Caco-2 (cell line): ENCODE data around the gene DOHH. TPM values are rescaled to one million over a fixed set of nuclear protein-coding genes. Genes with fewer than 3 reads are reported as not detected.

Experiments
- BruUV-seq: library from RNA; stranded (reverse); fragments of 400-500 nt; replicated peaks from 2 replicates; lab custom pipeline; 2021; lab: Mats Ljungman, UMichigan
- CTCF ChIA-PET: fragments of 300-600 bp; sonication (Branson Sonifier 250); formaldehyde crosslinking; loops from one replicate; lab custom pipeline; 2022; ENCODE audit warnings: antibody characterized with exemption; lab: Charles Lee
- POLR2A ChIA-PET: fragments of 300-600 bp; sonication (Branson Sonifier 250); formaldehyde crosslinking; loops from one replicate; lab custom pipeline; 2022; ENCODE audit warnings: antibody characterized with exemption; lab: Charles Lee
- DNase-seq, 2 experiments: peaks; one replicate each; pipeline versions ENCODE4 v3.0.0 to v3.0.0-alpha.2; 2020 to 2022
- H3K27me3 ChIP-seq: replicated peaks from 2 replicates; pipeline ENCODE4 v1.6.0; 2011; ENCODE audit warnings: low read length; ENCODE audit not compliant: control insufficient read depth, insufficient read depth
- H3K36me3 ChIP-seq: 2 replicates; pipeline ENCODE4 v1.5.1; 2011; ENCODE audit warnings: low read length; ENCODE audit not compliant: control insufficient read depth, insufficient read depth
- H3K4me1 ChIP-seq: fragments of 250-450 bp; sonication (Bioruptor Pico); 2 replicates; pipeline ENCODE4 v1.5.1; 2020; ENCODE audit warnings: mild to moderate bottlenecking
- H3K4me3 ChIP-seq: 2 replicates; pipeline ENCODE4 v1.5.1; 2011; ENCODE audit warnings: low read depth, mild to moderate bottlenecking, control low read depth, low read length
- H3K9me3 ChIP-seq: fragments of 250-450 bp; sonication (Bioruptor Pico); 2 replicates; pipeline ENCODE4 v1.5.1; 2020; ENCODE audit warnings: mild to moderate bottlenecking, moderate library complexity
- H3K27ac Mint-ChIP-seq: one replicate; pipeline ENCODE4 v1.8.0; 2022; ENCODE audit warnings: mixed read lengths; ENCODE audit not compliant: unreplicated experiment
- H3K27me3 Mint-ChIP-seq: one replicate; pipeline ENCODE4 v1.8.0; 2022; ENCODE audit warnings: mixed read lengths; ENCODE audit not compliant: insufficient read depth, unreplicated experiment
- H3K36me3 Mint-ChIP-seq: one replicate; pipeline ENCODE4 v1.8.0; 2022; ENCODE audit warnings: mild to moderate bottlenecking, mixed read lengths; ENCODE audit not compliant: insufficient read depth, unreplicated experiment
- H3K4me1 Mint-ChIP-seq: one replicate; pipeline ENCODE4 v1.8.0; 2022; ENCODE audit warnings: low read depth, mixed read lengths; ENCODE audit not compliant: unreplicated experiment
- H3K4me3 Mint-ChIP-seq: one replicate; pipeline ENCODE4 v1.8.0; 2022; ENCODE audit warnings: mild to moderate bottlenecking, moderate library complexity, mixed read lengths; ENCODE audit not compliant: unreplicated experiment
- H3K9me3 Mint-ChIP-seq: one replicate; pipeline ENCODE4 v1.8.0; 2022; ENCODE audit warnings: mixed read lengths; ENCODE audit not compliant: unreplicated experiment
- intact Hi-C: fragments of 100-400 bp; cut with micrococcal nuclease; formaldehyde crosslinking; loops from one replicate; pipeline ENCODE4 v1.10.0; 2022; ENCODE audit not compliant: unreplicated experiment
- total RNA-seq: library from RNA; stranded (reverse); gene quantifications from 2 replicates; pipeline ENCODE4 v1.2.3, GENCODE V29; 2022
- TF ChIP-seq, protein P1 (sequence below), 2 experiments: fragments of 200-600 bp in 1 of 2; IDR thresholded peaks; 1 replicate in 1 of 2; 2 replicates in 1 of 2; pipeline versions ENCODE4 v1.5.1 to v1.8.0; 2011 to 2022; ENCODE audit warnings: antibody characterized with exemption in 1 of 2, control low read depth in 1 of 2, inconsistent platforms in 1 of 2, low read depth in 1 of 2, low read length in 1 of 2, mild to moderate bottlenecking in 1 of 2, moderate library complexity in 1 of 2; ENCODE audit not compliant: insufficient read depth in 1 of 2, severe bottlenecking in 1 of 2, unreplicated experiment in 1 of 2

DOHH gene
- total RNA-seq, 1 experiment from 2014 or later: 17.4 TPM

DNA sequence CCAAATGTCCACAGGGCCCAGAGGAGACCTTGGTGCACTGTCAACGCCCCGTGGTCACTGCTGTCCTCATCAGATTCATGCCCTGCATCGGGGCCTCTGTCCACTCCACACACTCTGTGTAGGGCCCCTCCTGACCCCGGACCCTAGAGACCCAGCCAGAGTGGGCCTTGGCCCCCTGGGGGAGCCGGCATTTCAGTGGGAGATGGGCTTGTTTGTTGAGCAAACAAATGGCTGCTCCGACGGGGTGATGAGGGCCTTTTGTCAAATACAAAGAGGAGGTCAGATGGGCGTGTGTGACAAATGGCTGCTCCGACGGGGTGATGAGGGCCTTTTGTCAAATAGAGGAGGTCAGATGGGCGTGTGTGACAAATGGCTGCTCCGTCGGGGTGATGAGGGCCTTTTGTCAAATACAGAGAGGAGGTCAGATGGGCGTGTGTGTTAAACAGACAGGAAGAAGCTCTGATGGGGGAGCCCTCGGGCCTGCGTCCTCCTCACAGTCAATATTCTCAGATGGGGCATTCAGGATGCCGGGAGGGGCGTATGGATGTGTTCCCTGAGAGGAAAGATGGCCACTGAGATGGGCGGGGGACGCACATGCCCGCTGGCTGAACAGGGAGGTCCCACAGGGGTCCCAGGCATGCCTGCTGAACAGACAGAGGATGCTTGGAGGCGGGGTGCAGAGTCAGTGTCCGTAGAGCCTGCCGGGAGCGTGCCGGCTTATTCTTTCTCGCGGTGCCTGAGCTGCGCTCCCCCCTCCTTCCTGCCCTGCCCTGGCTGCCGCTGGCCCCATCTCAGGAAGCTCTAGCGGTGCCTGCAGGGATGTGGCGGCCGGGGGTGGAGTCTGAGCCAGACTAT is 56.4 kb downstream of the DOHH start:
- DNase-seq: no peak
- Histone ChIP-seq H3K27me3 (no peaks in the 10 kb centered on the region), H3K4me3 (no peak overlapping the region), H3K4me1 (no peaks in the 10 kb centered on the region), H3K36me3 (no peaks in the 10 kb centered on the region), H3K9me3 (no peaks in the 10 kb centered on the region)
- no peaks in the 10 kb centered on the region for H3K36me3 Mint-ChIP-seq
- CTCF ChIA-PET: interaction anchor here (0.5 kb wide), 1 partner anchor 1493 kb away, joined by 4 read pairs; no protein-coding TSS in a partner anchor
- POLR2A ChIA-PET: no interaction called here
- no peaks in the 10 kb centered on the region for H3K27me3 Mint-ChIP-seq
- no peaks in the 10 kb centered on the region for H3K9me3 Mint-ChIP-seq
- BruUV-seq: no TSS peak
- no peak overlapping the region for H3K27ac Mint-ChIP-seq
- TF ChIP-seq, protein P1, sequence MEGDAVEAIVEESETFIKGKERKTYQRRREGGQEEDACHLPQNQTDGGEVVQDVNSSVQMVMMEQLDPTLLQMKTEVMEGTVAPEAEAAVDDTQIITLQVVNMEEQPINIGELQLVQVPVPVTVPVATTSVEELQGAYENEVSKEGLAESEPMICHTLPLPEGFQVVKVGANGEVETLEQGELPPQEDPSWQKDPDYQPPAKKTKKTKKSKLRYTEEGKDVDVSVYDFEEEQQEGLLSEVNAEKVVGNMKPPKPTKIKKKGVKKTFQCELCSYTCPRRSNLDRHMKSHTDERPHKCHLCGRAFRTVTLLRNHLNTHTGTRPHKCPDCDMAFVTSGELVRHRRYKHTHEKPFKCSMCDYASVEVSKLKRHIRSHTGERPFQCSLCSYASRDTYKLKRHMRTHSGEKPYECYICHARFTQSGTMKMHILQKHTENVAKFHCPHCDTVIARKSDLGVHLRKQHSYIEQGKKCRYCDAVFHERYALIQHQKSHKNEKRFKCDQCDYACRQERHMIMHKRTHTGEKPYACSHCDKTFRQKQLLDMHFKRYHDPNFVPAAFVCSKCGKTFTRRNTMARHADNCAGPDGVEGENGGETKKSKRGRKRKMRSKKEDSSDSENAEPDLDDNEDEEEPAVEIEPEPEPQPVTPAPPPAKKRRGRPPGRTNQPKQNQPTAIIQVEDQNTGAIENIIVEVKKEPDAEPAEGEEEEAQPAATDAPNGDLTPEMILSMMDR (IDR thresholded peaks at IDR 0.05; ENCODE audit: insufficient read depth in 1 of 2, low read depth in 1 of 2, low read length in 1 of 2, severe bottlenecking in 1 of 2, unreplicated experiment in 1 of 2): no peak
- H3K4me3 Mint-ChIP-seq: no peak overlapping the region
- intact Hi-C loops: no loop called here
- H3K4me1 Mint-ChIP-seq: peaks cover 7% of the 10 kb centered on the region

GRCh38 chr19:3442487-3443071 is 57.9 kb downstream of the DOHH start:
- Mint-ChIP-seq H3K4me1 (peaks cover 7% of the 10 kb centered on the region), H3K9me3 (no peaks in the 10 kb centered on the region), H3K27ac (no peak overlapping the region), H3K4me3 (no peak overlapping the region), H3K27me3 (no peaks in the 10 kb centered on the region), H3K36me3 (no peaks in the 10 kb centered on the region)
- Histone ChIP-seq H3K4me1 (no peaks in the 10 kb centered on the region), H3K36me3 (no peaks in the 10 kb centered on the region), H3K9me3 (no peaks in the 10 kb centered on the region), H3K4me3 (no peak overlapping the region), H3K27me3 (no peaks in the 10 kb centered on the region)
- BruUV-seq: no TSS peak
- ChIA-PET POLR2A (no interaction called here), CTCF (interaction anchor here (0.6 to 1.0 kb wide), 3 partner anchors 43 to 822 kb away, joined by 4 to 7 read pairs (median 5); no protein-coding TSS in a partner anchor)
- intact Hi-C loops: no loop called here
- no peak for DNase-seq
- TF ChIP-seq, protein P1 (IDR thresholded peaks at IDR 0.05; ENCODE audit: insufficient read depth in 1 of 2, low read depth in 1 of 2, low read length in 1 of 2, severe bottlenecking in 1 of 2, unreplicated experiment in 1 of 2): no peak

GRCh38 chr19:3441986-3442329 is 58.5 kb downstream of the DOHH start:
- Histone ChIP-seq H3K9me3 (no peaks in the 10 kb centered on the region), H3K4me3 (no peak overlapping the region), H3K36me3 (no peaks in the 10 kb centered on the region), H3K4me1 (no peaks in the 10 kb centered on the region), H3K27me3 (no peaks in the 10 kb centered on the region)
- POLR2A ChIA-PET: no interaction called here
- Mint-ChIP-seq H3K9me3 (no peaks in the 10 kb centered on the region), H3K27ac (no peak overlapping the region), H3K27me3 (no peaks in the 10 kb centered on the region), H3K4me1 (peaks cover 7% of the 10 kb centered on the region), H3K36me3 (no peaks in the 10 kb centered on the region), H3K4me3 (no peak overlapping the region)
- CTCF ChIA-PET: interaction anchor here (0.6 to 1.0 kb wide), 4 partner anchors 8 to 821 kb away, joined by 3 to 7 read pairs (median 4); no protein-coding TSS in a partner anchor
- intact Hi-C loops: no loop called here
- DNase-seq: no peak
- TF ChIP-seq, protein P1 (IDR thresholded peaks at IDR 0.05; ENCODE audit: insufficient read depth in 1 of 2, low read depth in 1 of 2, low read length in 1 of 2, severe bottlenecking in 1 of 2, unreplicated experiment in 1 of 2): no peak
- no TSS peak for BruUV-seq
